ENCODE results near the gene CLDN5. TPM values are rescaled to one million over a fixed set of nuclear protein-coding genes. Genes with fewer than 3 reads are reported as not detected.

CLDN5 gene
- total and polyA plus RNA-seq, 4 donors: 4.0 to 69.2 (median 24.1) TPM

DNA sequence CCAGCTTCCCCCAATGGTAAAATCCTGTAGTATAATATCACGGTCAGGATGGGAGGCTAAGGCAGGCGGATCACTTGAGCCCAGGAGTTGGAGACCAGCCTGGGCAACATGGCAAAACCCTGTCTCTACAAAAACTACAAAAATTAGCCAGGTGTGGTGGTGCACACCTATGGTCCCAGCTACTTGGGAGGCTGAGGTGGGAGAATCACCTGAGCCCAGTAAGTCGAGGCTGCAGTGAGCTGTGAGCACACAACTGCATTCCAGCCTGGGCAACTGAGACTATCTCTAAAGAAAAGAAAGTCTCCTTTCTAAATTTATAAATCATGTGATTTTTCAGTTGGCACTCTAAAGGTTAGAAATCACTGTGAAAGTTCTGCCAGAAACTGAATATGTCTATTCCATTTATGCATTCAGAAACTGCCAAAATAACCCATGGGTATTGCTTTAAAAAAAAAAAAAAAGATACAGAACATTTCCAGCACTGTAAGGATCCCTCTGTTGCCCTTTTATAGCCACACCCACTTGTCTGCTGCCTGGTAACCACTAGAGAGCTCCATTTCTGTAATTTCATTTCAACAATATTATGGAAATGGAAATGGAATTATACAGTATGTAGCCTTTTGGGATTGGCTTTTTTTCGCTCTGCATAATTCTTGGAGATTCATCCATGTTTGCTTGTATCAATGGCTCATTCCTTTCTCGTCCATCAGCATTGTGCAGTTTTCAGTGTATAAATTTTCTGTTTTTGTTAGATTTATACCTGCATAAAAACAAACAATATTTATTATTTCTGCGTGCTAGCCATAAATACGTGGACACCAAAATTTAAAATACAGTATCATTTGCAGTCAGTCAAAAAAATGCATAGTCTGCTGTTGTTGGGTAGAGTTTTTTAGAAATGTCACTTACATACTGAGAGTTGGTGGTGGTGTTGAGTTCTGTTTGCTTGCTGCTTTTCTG, 35.0 kb downstream of the CLDN5 start:
- Histone ChIP-seq H3K9me3 (ENCODE audit: control insufficient read depth, low read length) (no peaks in the 10 kb centered on the region), H3K4me3 (ENCODE audit: low read length in 2 of 2) (no peak overlapping the region), H3K27ac (ENCODE audit: low read depth in 1 of 2, low read length in 2 of 2) (no peak overlapping the region), H3K27me3 (ENCODE audit: control insufficient read depth in 1 of 2, insufficient read depth in 2 of 2, low read length in 1 of 2) (no peaks in the 10 kb centered on the region), H3K36me3 (ENCODE audit: control insufficient read depth in 1 of 2, insufficient read depth in 2 of 2, low read length in 1 of 2) (no peaks in the 10 kb centered on the region), H3K4me1 (ENCODE audit: control insufficient read depth in 1 of 2, insufficient read depth in 2 of 2, low read length in 2 of 2) (peaks cover 0 to 2% of the 10 kb centered on the region in 2 donors)
- intact Hi-C loops (cut with DNase I): no loop called here
- no peak for DNase-seq
- no peak for ATAC-seq (ENCODE audit: low FRiP score)
- 60 to 65% methylated on average over 7 of the region's 7 CpGs for WGBS, 2 donors

DNA sequence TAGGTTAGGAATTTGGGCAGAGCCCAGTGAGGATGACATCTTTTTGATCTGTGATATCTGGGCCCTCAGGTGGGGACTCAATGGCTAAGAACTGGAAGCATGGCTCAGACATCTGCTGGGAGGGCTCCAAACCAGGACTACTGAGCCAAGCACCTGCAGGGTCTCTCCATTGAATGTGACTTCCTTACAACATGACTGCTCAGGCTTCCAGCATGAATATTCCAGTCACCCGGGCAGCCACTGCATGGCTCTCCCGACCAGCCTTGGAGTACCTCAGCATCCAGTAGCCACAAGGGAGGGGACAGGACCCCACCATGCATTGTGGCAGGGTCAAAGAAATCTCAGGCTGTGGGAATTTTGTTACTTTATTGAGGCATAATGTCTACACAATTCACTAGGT, 35.9 kb downstream of the CLDN5 start:
- no peaks in the 10 kb centered on the region for H3K36me3 ChIP-seq (ENCODE audit: control insufficient read depth in 1 of 2, insufficient read depth in 2 of 2, low read length in 1 of 2)
- ATAC-seq (ENCODE audit: low FRiP score) (no peak), DNase-seq (no peak)
- intact Hi-C loops (cut with DNase I): no loop called here
- no peak overlapping the region for H3K4me3 ChIP-seq (ENCODE audit: low read length in 2 of 2)
- peaks cover 0 to 2% of the 10 kb centered on the region in 2 donors for H3K4me1 ChIP-seq (ENCODE audit: control insufficient read depth in 1 of 2, insufficient read depth in 2 of 2, low read length in 2 of 2)
- 88 to 90% methylated on average over 2 of the region's 2 CpGs for WGBS, 2 donors
- no peaks in the 10 kb centered on the region for H3K9me3 ChIP-seq (ENCODE audit: control insufficient read depth, low read length)
- no peak overlapping the region for H3K27ac ChIP-seq (ENCODE audit: low read depth in 1 of 2, low read length in 2 of 2)
- H3K27me3 ChIP-seq (ENCODE audit: control insufficient read depth in 1 of 2, insufficient read depth in 2 of 2, low read length in 1 of 2): no peaks in the 10 kb centered on the region

DNA sequence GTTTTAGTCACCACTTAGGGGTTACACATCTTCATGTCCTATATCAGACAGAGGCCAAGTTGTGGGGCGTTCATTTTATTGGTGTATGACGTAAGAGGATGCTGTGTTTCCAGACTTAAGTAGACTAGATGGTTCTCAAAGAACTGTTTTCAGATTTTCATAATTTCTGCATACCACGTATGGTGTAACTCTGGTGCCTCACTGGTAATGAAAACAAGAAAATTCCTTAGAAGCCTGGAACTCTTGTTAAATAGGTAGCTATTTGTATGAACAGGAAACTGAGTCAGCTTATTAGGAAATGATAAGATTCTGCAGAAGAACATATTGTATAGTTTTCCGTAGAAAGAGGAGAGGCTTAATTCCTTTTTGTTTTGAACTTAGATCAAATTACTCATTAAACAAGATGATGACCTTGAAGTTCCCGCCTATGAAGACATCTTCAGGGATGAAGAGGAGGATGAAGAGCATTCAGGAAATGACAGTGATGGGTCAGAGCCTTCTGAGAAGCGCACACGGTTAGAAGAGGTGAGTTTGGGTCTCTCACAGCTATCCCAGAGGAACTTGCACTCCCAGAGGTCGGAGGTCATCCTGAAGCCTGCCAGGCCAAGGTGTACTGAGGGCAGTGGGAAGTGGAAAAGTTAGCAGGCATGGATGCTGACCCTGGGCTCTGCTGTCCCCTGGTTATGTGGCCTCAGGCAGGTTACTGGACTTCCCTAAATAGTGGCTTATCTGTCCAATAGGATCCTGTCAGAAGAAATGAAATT, 40.5 kb downstream of the CLDN5 start:
- H3K4me3 ChIP-seq (ENCODE audit: low read length in 2 of 2): no peak overlapping the region
- DNase-seq (no peak), ATAC-seq (ENCODE audit: low FRiP score) (no peak)
- no peaks in the 10 kb centered on the region for H3K9me3 ChIP-seq (ENCODE audit: control insufficient read depth, low read length)
- 87 to 88% methylated on average over 8 of the region's 8 CpGs for WGBS, 2 donors
- intact Hi-C loops (cut with DNase I): no loop called here
- H3K4me1 ChIP-seq (ENCODE audit: control insufficient read depth in 1 of 2, insufficient read depth in 2 of 2, low read length in 2 of 2): no peaks in the 10 kb centered on the region
- H3K27me3 ChIP-seq (ENCODE audit: control insufficient read depth in 1 of 2, insufficient read depth in 2 of 2, low read length in 1 of 2): no peaks in the 10 kb centered on the region
- H3K36me3 ChIP-seq (ENCODE audit: control insufficient read depth in 1 of 2, insufficient read depth in 2 of 2, low read length in 1 of 2): no peaks in the 10 kb centered on the region
- no peak overlapping the region for H3K27ac ChIP-seq (ENCODE audit: low read depth in 1 of 2, low read length in 2 of 2)

DNA sequence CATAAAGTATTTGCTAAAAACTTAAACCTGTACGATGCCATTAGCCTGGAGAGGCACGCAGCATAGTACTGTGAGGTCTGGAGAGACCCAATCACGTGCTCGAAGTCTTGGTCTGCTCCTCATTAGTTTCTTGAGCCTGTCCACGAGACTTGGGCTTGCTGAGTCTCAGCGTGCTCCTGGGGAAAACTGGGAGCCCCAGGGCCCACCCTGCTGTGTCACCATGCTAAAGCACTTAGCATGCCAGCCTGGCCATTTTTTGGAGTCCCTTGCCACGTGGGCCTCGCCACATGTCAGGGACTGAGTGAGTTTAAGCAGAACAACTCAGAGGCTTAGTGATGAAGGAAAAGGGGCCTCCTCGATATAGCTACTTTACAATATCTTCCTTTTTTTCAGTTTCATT, 41.9 kb downstream of the CLDN5 start:
- Histone ChIP-seq H3K4me1 (ENCODE audit: control insufficient read depth in 1 of 2, insufficient read depth in 2 of 2, low read length in 2 of 2) (no peaks in the 10 kb centered on the region), H3K27me3 (ENCODE audit: control insufficient read depth in 1 of 2, insufficient read depth in 2 of 2, low read length in 1 of 2) (no peaks in the 10 kb centered on the region), H3K27ac (ENCODE audit: low read depth in 1 of 2, low read length in 2 of 2) (no peak overlapping the region), H3K36me3 (ENCODE audit: control insufficient read depth in 1 of 2, insufficient read depth in 2 of 2, low read length in 1 of 2) (no peaks in the 10 kb centered on the region), H3K9me3 (ENCODE audit: control insufficient read depth, low read length) (no peaks in the 10 kb centered on the region), H3K4me3 (ENCODE audit: low read length in 2 of 2) (no peak overlapping the region)
- DNase-seq (no peak), ATAC-seq (ENCODE audit: low FRiP score) (no peak)
- intact Hi-C loops (cut with DNase I): no loop called here
- WGBS, 2 donors: 87 to 90% methylated on average over 9 of the region's 9 CpGs

DNA sequence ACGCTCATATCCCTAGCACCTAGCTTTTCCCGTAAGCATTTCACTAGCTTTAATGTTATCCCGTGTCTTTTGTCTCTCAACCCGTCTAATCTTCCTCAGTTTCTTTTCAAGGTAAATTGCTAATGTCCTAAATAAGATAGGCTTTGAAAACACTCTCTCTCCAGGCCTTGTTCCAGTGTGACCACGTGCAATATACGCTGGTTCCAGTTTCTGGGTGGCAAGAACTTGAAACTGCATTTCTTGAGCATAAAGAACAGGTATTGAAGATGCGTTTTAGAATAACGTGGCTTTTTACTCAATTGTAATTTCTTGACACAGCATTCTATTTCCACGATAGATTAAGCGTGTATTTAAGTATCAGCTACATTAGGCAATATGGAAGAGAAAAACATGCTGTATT, 43.4 kb downstream of the CLDN5 start:
- intact Hi-C loops (cut with DNase I): no loop called here
- 64 to 72% methylated on average over 10 of the region's 10 CpGs for WGBS, 2 donors
- ATAC-seq (ENCODE audit: low FRiP score) (no peak), DNase-seq (no peak)
- H3K9me3 ChIP-seq (ENCODE audit: control insufficient read depth, low read length): no peaks in the 10 kb centered on the region
- no peaks in the 10 kb centered on the region for H3K27me3 ChIP-seq (ENCODE audit: control insufficient read depth in 1 of 2, insufficient read depth in 2 of 2, low read length in 1 of 2)
- H3K27ac ChIP-seq (ENCODE audit: low read depth in 1 of 2, low read length in 2 of 2): no peak overlapping the region
- no peak overlapping the region for H3K4me3 ChIP-seq (ENCODE audit: low read length in 2 of 2)
- no peaks in the 10 kb centered on the region for H3K36me3 ChIP-seq (ENCODE audit: control insufficient read depth in 1 of 2, insufficient read depth in 2 of 2, low read length in 1 of 2)
- H3K4me1 ChIP-seq (ENCODE audit: control insufficient read depth in 1 of 2, insufficient read depth in 2 of 2, low read length in 2 of 2): no peaks in the 10 kb centered on the region

DNA sequence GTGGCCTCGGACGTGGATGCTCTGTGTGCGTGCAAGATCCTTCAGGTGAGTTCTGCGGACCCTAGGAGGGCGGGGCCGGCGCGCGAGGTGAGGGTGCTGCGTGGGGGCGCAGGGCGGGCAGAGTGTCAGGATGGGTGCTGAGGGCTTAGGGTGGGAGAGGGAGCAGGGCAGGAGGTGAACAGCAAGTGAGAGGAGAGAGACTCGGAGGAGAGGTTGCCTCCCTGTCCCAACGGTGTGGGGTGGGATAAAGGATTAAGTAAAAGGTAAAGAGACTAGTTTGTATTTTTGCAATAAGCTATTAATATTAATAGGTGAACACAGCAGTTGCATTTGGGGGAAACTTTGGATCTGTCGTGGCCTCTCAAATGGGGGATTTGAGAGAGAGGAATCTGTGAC, 44.0 kb downstream of the CLDN5 start:
- DNase-seq (no peak), ATAC-seq (ENCODE audit: low FRiP score) (no peak)
- H3K4me3 ChIP-seq (ENCODE audit: low read length in 2 of 2): no peak overlapping the region
- no peaks in the 10 kb centered on the region for H3K4me1 ChIP-seq (ENCODE audit: control insufficient read depth in 1 of 2, insufficient read depth in 2 of 2, low read length in 2 of 2)
- H3K27ac ChIP-seq (ENCODE audit: low read depth in 1 of 2, low read length in 2 of 2): no peak overlapping the region
- no peaks in the 10 kb centered on the region for H3K9me3 ChIP-seq (ENCODE audit: control insufficient read depth, low read length)
- no peaks in the 10 kb centered on the region for H3K27me3 ChIP-seq (ENCODE audit: control insufficient read depth in 1 of 2, insufficient read depth in 2 of 2, low read length in 1 of 2)
- WGBS, 2 donors: 0 to 1% methylated on average over 15 of the region's 15 CpGs
- intact Hi-C loops (cut with DNase I): no loop called here
- no peaks in the 10 kb centered on the region for H3K36me3 ChIP-seq (ENCODE audit: control insufficient read depth in 1 of 2, insufficient read depth in 2 of 2, low read length in 1 of 2)

DNA sequence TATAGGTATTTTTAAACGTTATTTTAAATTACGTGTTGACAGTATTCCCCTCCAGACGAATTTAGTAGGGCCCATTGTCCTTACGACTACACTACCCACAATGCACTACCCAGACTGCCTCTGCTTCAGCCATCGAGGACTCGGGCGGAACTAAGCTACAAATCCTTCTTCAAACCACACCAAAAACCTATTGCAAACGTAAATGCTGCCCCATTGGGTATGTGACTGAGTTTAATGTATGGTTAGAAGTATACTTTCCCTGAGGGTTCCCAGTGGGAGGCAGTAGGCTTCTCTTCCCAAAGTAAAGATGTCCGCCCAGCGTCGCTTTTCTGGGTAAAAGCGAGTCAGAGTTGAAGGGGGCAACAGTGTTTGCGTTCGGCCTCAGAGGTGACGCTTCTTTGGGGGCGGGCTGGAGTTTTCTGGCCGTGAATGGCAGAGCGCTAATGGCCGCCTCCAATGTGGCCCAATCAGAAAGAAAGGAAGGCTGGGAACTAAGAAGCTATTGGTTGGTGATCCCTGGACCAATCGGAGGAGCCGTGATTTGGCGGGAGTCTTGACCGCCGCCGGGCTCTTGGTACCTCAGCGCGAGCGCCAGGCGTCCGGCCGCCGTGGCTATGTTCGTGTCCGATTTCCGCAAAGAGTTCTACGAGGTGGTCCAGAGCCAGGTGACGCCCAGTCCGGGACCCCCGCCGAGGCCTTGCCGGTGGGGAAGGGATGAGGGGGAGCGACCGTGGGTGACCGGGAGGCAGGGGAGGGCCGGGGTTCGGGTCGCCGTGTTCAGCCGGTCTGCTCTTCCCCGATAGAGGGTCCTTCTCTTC, 44.6 kb downstream of the CLDN5 start, which contains the start of gene CDC45:
Gene CDC45, plus strand, starts transcription at position 566 of the 818 bp plus-strand sequence. Its CDS starts 49 bp downstream, at position 615.
- ATAC-seq (ENCODE audit: low FRiP score) (peak; percentile 98), DNase-seq (peak; percentile 97 to 98)
- Histone ChIP-seq H3K36me3 (ENCODE audit: control insufficient read depth in 1 of 2, insufficient read depth in 2 of 2, low read length in 1 of 2) (no peaks in the 10 kb centered on the region), H3K4me3 (ENCODE audit: low read length in 2 of 2) (peak within 1 kb of the TSS; percentile 47 to 71), H3K4me1 (ENCODE audit: control insufficient read depth in 1 of 2, insufficient read depth in 2 of 2, low read length in 2 of 2) (no peaks in the 10 kb centered on the region), H3K27me3 (ENCODE audit: control insufficient read depth in 1 of 2, insufficient read depth in 2 of 2, low read length in 1 of 2) (no peaks in the 10 kb centered on the region), H3K27ac (ENCODE audit: low read depth in 1 of 2, low read length in 2 of 2) (peak within 1 kb of the TSS; percentile 91 to 99), H3K9me3 (ENCODE audit: control insufficient read depth, low read length) (no peaks in the 10 kb centered on the region)
- intact Hi-C loops (cut with DNase I): loop anchor here (1.0 to 10.0 kb wide), 5 partner anchors 47 to 301 kb away; partner anchors contain the start of genes MRPL40 (in 2 of the 2), CLTCL1 (in 1 of the 2), HIRA (in 1 of the 2) and SEPTIN5 (in 1 of the 2)
- WGBS, 2 donors: 0 to 1% methylated on average over 50 of the region's 50 CpGs

DNA sequence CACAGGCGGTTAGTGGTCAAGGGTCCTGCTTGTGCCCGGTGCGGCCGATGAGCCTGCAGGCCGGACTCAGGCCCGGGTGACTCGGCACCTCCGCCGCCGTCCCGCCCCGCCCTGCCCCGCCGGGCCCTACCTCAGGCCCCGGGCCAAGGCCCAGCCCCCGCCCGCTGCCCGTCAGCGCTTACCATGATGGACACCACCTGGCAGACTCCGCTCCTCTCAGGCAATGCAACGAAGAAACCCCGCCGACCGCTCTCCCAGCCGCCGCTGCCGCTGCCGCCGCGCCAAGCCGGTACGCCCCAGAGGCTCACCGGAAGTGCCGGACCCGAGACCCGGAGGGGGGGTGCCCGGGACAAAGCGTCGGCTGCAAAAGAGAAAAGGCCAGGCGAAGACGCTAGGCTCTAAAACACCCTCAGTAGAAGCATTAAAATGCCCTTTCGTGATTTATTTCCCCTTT, 45.3 kb downstream of the CLDN5 start, which contains the start of gene UFD1:
Gene UFD1, minus strand, starts transcription at position 293 of the 454 bp plus-strand sequence. Its CDS starts 108 bp downstream, at position 185.
- H3K27ac ChIP-seq (ENCODE audit: low read depth in 1 of 2, low read length in 2 of 2): peak within 1 kb of the TSS; percentile 91 to 99
- WGBS, 2 donors: 0 to 1% methylated on average over 27 to 42 of the region's 42 CpGs
- DNase-seq (peak; percentile 89 to 95), ATAC-seq (ENCODE audit: low FRiP score) (peak; percentile 91)
- H3K27me3 ChIP-seq (ENCODE audit: control insufficient read depth in 1 of 2, insufficient read depth in 2 of 2, low read length in 1 of 2): no peaks in the 10 kb centered on the region
- H3K4me1 ChIP-seq (ENCODE audit: control insufficient read depth in 1 of 2, insufficient read depth in 2 of 2, low read length in 2 of 2): no peaks in the 10 kb centered on the region
- peak within 1 kb of the TSS; percentile 47 to 71 for H3K4me3 ChIP-seq (ENCODE audit: low read length in 2 of 2)
- no peaks in the 10 kb centered on the region for H3K9me3 ChIP-seq (ENCODE audit: control insufficient read depth, low read length)
- H3K36me3 ChIP-seq (ENCODE audit: control insufficient read depth in 1 of 2, insufficient read depth in 2 of 2, low read length in 1 of 2): no peaks in the 10 kb centered on the region
- intact Hi-C loops (cut with DNase I): loop anchor here (1.0 to 10.0 kb wide), 5 partner anchors 47 to 300 kb away; partner anchors contain the start of genes MRPL40 (in 2 of the 2), CLTCL1 (in 1 of the 2), HIRA (in 1 of the 2) and SEPTIN5 (in 1 of the 2)
